HG03354 (cell line): ENCODE results near the gene RIMBP2.

ENCODE experiments used
- ATAC-seq: cut with Tn5 transposase; IDR thresholded peaks from one replicate; pipeline ENCODE4 v1.9.1; 2021; ENCODE audit warnings: mild to moderate bottlenecking; ENCODE audit not compliant: unreplicated experiment, poor library complexity, severe bottlenecking

The RIMBP2 gene

GRCh38 chr12:130481392-130481879 is 234.7 kb downstream of the RIMBP2 start:
- no peak for ATAC-seq

- ATAC-seq: no peak
Observed at GRCh38 chr12:130480887-130481286, 235.2 kb downstream of the RIMBP2 start.

GRCh38 chr12:130480231-130480630 is 235.9 kb downstream of the RIMBP2 start:
- ATAC-seq: no peak

- ATAC-seq: no peak
Observed at GRCh38 chr12:130479401-130480125, 236.5 kb downstream of the RIMBP2 start.

- ATAC-seq: no peak
Observed at GRCh38 chr12:130478786-130479185, 237.3 kb downstream of the RIMBP2 start.

- no peak for ATAC-seq
Observed at GRCh38 chr12:130477701-130478100, 238.4 kb downstream of the RIMBP2 start.

GRCh38 chr12:130477266-130477665 is 238.8 kb downstream of the RIMBP2 start:
- ATAC-seq: no peak

GRCh38 chr12:130476451-130477135 is 239.5 kb downstream of the RIMBP2 start:
- no peak for ATAC-seq

GRCh38 chr12:130474599-130475269 is 241.4 kb downstream of the RIMBP2 start:
- no peak for ATAC-seq

GRCh38 chr12:130473266-130473665 is 242.8 kb downstream of the RIMBP2 start:
- ATAC-seq: no peak

GRCh38 chr12:130470969-130471368 is 245.1 kb downstream of the RIMBP2 start:
- no peak for ATAC-seq

- no peak for ATAC-seq
Observed at GRCh38 chr12:130469552-130469951, 246.5 kb downstream of the RIMBP2 start.

- no peak for ATAC-seq
Observed at GRCh38 chr12:130468700-130469245, 247.3 kb downstream of the RIMBP2 start.

GRCh38 chr12:130468186-130468585 is 247.9 kb downstream of the RIMBP2 start:
- ATAC-seq: no peak

- no peak for ATAC-seq
Observed at GRCh38 chr12:130465626-130466025, 250.5 kb downstream of the RIMBP2 start.

- no peak for ATAC-seq
Observed at GRCh38 chr12:130465046-130465445, 251.1 kb downstream of the RIMBP2 start.

- no peak for ATAC-seq
Observed at GRCh38 chr12:130463818-130464670, 252.1 kb downstream of the RIMBP2 start.

- no peak for ATAC-seq
Observed at GRCh38 chr12:130463275-130463658, 252.8 kb downstream of the RIMBP2 start.

GRCh38 chr12:130462558-130463274 is 253.4 kb downstream of the RIMBP2 start:
- no peak for ATAC-seq
